Measurements from ENCODE around the gene RELT.

Gene RELT

GRCh38 chr11:73388265-73389133 lies 12.3 kb downstream of the RELT start:
- Histone ChIP-seq H3K27me3 (ENCODE audit: low read depth, low read length) (no peaks in the 10 kb centered on the region), H3K9me3 (ENCODE audit: control insufficient read depth in 1 of 2, low read length in 2 of 2) (no peaks in the 10 kb centered on the region), H3K4me1 (ENCODE audit: control insufficient read depth in 1 of 2, insufficient read depth in 2 of 2, low read length in 2 of 2) (peaks cover 0 to 12% of the 10 kb centered on the region in 2 donors), H3K4me3 (ENCODE audit: low read depth in 1 of 2, low read length in 2 of 2) (no peak overlapping the region), H3K27ac (ENCODE audit: low read length) (no peak overlapping the region), H3K36me3 (ENCODE audit: control insufficient read depth in 1 of 2, insufficient read depth in 2 of 2, low read length in 2 of 2) (no peaks in the 10 kb centered on the region)

DNA sequence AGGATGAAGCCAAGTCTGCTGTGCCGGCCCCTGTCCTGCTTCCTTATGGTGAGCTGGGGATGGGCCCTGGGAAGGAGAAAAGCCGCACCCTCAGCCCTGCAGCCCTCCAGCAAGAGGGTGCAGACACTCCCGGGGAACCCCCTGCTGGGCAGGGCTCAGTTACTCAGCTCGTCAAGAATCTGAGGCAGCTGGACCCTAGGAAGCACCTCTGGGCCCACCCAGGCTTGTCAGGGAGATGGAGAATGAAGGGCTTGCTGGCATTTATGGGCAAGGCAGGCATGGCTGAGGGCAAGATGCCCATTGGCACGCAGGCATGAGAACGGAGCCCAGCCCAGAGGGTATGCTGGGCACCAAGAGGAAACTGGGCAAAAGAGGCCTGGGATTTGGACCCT lies 12.9 kb downstream of the RELT start:
- Histone ChIP-seq H3K27me3 (ENCODE audit: low read depth, low read length) (no peaks in the 10 kb centered on the region), H3K9me3 (ENCODE audit: control insufficient read depth in 1 of 2, low read length in 2 of 2) (no peaks in the 10 kb centered on the region), H3K36me3 (ENCODE audit: control insufficient read depth in 1 of 2, insufficient read depth in 2 of 2, low read length in 2 of 2) (no peaks in the 10 kb centered on the region), H3K27ac (ENCODE audit: low read length) (no peak overlapping the region), H3K4me1 (ENCODE audit: control insufficient read depth in 1 of 2, insufficient read depth in 2 of 2, low read length in 2 of 2) (peaks cover 0 to 6% of the 10 kb centered on the region in 2 donors), H3K4me3 (ENCODE audit: low read depth in 1 of 2, low read length in 2 of 2) (no peak overlapping the region)

- no peaks in the 10 kb centered on the region for H3K36me3 ChIP-seq (ENCODE audit: control insufficient read depth in 1 of 2, insufficient read depth in 2 of 2, low read length in 2 of 2)
- no peaks in the 10 kb centered on the region for H3K9me3 ChIP-seq (ENCODE audit: control insufficient read depth in 1 of 2, low read length in 2 of 2)
- H3K4me1 ChIP-seq (ENCODE audit: control insufficient read depth in 1 of 2, insufficient read depth in 2 of 2, low read length in 2 of 2), result peaks cover 0 to 4% of the 10 kb centered on the region in 2 donors
Observed at GRCh38 chr11:73389916-73390315, 13.7 kb downstream of the RELT start.

GRCh38 chr11:73390601-73391565 lies 14.7 kb downstream of the RELT start:
- H3K36me3 ChIP-seq (ENCODE audit: control insufficient read depth in 1 of 2, insufficient read depth in 2 of 2, low read length in 2 of 2), result no peaks in the 10 kb centered on the region
- H3K4me3 ChIP-seq (ENCODE audit: low read depth in 1 of 2, low read length in 2 of 2), result no peak overlapping the region
- H3K27ac ChIP-seq (ENCODE audit: low read length), result no peak overlapping the region
- H3K27me3 ChIP-seq (ENCODE audit: low read depth, low read length), result no peaks in the 10 kb centered on the region
- H3K4me1 ChIP-seq (ENCODE audit: control insufficient read depth in 1 of 2, insufficient read depth in 2 of 2, low read length in 2 of 2), result peaks cover 0 to 4% of the 10 kb centered on the region in 2 donors
- H3K9me3 ChIP-seq (ENCODE audit: control insufficient read depth in 1 of 2, low read length in 2 of 2), result no peaks in the 10 kb centered on the region

More at GRCh38 chr11:73389916-73390315, 13.7 kb downstream of the RELT start:
- no peak overlapping the region for H3K27ac ChIP-seq (ENCODE audit: low read length)
- no peak overlapping the region for H3K4me3 ChIP-seq (ENCODE audit: low read depth in 1 of 2, low read length in 2 of 2)
- no peaks in the 10 kb centered on the region for H3K27me3 ChIP-seq (ENCODE audit: low read depth, low read length)

- Histone ChIP-seq H3K4me1 (ENCODE audit: control insufficient read depth in 1 of 2, insufficient read depth in 2 of 2, low read length in 2 of 2) (peaks cover 0 to 4% of the 10 kb centered on the region in 2 donors), H3K36me3 (ENCODE audit: control insufficient read depth in 1 of 2, insufficient read depth in 2 of 2, low read length in 2 of 2) (no peaks in the 10 kb centered on the region)
Observed at GRCh38 chr11:73391665-73392064, 15.5 kb downstream of the RELT start.

DNA sequence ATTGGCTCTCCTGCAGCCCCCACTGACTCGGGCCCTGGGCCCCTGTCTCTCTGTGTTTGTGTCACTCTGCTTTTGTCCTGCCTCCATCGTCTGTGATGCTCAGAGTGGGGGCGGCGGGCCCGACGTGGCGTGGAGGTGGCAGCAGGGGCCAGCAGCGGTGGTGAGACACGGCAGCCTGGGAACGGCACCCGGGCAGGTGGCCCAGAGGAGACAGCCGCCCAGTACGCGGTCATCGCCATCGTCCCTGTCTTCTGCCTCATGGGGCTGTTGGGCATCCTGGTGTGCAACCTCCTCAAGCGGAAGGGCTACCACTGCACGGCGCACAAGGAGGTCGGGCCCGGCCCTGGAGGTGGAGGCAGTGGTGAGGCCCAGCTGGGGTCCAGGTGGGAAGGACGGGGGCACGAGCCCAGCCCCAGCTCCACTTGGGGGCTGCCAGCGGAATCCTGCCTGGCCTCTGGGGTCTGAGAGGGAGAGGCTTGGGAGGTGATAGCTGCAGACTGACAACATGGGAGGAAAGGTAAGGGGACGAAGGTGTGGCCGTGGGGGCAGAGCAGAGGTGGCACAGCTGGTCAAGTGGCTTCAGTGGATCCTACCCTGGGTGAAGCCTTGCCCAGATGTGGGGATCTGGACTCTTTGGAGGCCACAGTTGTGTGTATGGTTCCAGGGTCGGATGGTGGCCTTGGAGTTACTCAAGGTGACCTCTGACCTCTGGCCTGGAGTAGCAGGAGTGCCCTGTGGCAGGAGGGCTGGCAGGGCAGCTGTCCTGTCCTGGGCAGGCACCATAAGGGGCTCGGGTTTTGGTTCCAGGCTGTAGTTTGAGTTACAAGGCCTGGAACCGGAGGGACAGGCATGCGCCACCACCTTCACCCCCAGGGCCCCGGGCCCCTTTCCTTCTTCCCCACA lies 16.2 kb downstream of the RELT start:
- Histone ChIP-seq H3K36me3 (ENCODE audit: control insufficient read depth in 1 of 2, insufficient read depth in 2 of 2, low read length in 2 of 2) (no peaks in the 10 kb centered on the region), H3K27ac (ENCODE audit: low read length) (no peak overlapping the region), H3K4me3 (ENCODE audit: low read depth in 1 of 2, low read length in 2 of 2) (no peak overlapping the region), H3K4me1 (ENCODE audit: control insufficient read depth in 1 of 2, insufficient read depth in 2 of 2, low read length in 2 of 2) (peaks cover 0 to 4% of the 10 kb centered on the region in 2 donors), H3K27me3 (ENCODE audit: low read depth, low read length) (no peaks in the 10 kb centered on the region), H3K9me3 (ENCODE audit: control insufficient read depth in 1 of 2, low read length in 2 of 2) (no peaks in the 10 kb centered on the region)

More at GRCh38 chr11:73391665-73392064, 15.5 kb downstream of the RELT start:
- no peaks in the 10 kb centered on the region for H3K27me3 ChIP-seq (ENCODE audit: low read depth, low read length)
- no peak overlapping the region for H3K27ac ChIP-seq (ENCODE audit: low read length)
- H3K9me3 ChIP-seq (ENCODE audit: control insufficient read depth in 1 of 2, low read length in 2 of 2), result no peaks in the 10 kb centered on the region
- no peak overlapping the region for H3K4me3 ChIP-seq (ENCODE audit: low read depth in 1 of 2, low read length in 2 of 2)

- no peaks in the 10 kb centered on the region for H3K36me3 ChIP-seq (ENCODE audit: control insufficient read depth in 1 of 2, insufficient read depth in 2 of 2, low read length in 2 of 2)
- H3K9me3 ChIP-seq (ENCODE audit: control insufficient read depth in 1 of 2, low read length in 2 of 2), result no peaks in the 10 kb centered on the region
- H3K27ac ChIP-seq (ENCODE audit: low read length), result no peak overlapping the region
- no peaks in the 10 kb centered on the region for H3K27me3 ChIP-seq (ENCODE audit: low read depth, low read length)
- H3K4me1 ChIP-seq (ENCODE audit: control insufficient read depth in 1 of 2, insufficient read depth in 2 of 2, low read length in 2 of 2), result peaks cover 0 to 4% of the 10 kb centered on the region in 2 donors
- no peak overlapping the region for H3K4me3 ChIP-seq (ENCODE audit: low read depth in 1 of 2, low read length in 2 of 2)
Observed at GRCh38 chr11:73393011-73393380, 16.8 kb downstream of the RELT start.

DNA sequence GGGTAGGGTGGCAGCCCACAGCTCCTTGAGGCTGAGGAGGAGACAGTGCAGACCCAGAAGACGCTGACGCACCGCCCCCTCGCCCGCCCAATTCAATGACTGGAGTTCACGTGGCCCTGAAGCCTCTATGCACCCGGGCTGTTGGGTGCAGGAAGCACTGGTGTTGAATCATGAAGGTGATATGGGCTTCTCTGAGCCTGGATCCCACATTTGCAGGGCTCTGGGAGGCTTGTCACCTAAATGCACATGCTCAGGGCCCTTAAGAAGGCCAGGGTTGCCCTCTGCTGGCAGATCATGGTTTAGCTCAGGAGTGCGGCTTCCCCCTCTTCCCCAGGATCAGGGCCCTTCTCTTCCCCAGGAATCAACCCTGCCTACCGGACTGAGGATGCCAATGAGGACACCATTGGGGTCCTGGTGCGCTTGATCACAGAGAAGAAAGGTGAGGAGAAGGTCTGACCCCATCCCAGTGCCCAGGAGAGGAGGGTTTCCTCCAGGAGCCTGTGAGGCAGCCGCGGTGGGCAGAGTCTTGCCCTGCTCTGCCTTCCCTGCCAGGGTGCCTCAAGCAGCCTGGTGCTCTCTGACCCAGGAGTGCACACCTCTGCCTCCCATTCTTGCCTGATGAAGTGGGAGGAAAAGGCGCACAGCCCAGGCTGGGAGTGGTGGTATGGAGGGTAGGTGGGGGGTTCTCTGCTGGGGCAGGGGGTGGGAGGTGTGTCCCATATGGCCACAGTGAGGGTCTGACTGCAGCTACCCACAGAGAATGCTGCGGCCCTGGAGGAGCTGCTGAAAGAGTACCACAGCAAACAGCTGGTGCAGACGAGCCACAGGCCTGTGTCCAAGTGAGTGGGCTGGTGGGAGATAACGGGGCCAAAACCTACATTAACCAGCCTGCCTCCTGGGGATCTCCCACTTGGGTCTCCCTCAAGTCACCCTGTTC lies 17.5 kb downstream of the RELT start:
- Histone ChIP-seq H3K4me3 (ENCODE audit: low read depth in 1 of 2, low read length in 2 of 2) (no peak overlapping the region), H3K36me3 (ENCODE audit: control insufficient read depth in 1 of 2, insufficient read depth in 2 of 2, low read length in 2 of 2) (no peaks in the 10 kb centered on the region), H3K27ac (ENCODE audit: low read length) (no peak overlapping the region), H3K27me3 (ENCODE audit: low read depth, low read length) (no peaks in the 10 kb centered on the region), H3K9me3 (ENCODE audit: control insufficient read depth in 1 of 2, low read length in 2 of 2) (no peaks in the 10 kb centered on the region), H3K4me1 (ENCODE audit: control insufficient read depth in 1 of 2, insufficient read depth in 2 of 2, low read length in 2 of 2) (peaks cover 0 to under 1% of the 10 kb centered on the region in 2 donors)

GRCh38 chr11:73394416-73395296 lies 18.5 kb downstream of the RELT start:
- Histone ChIP-seq H3K4me1 (ENCODE audit: control insufficient read depth in 1 of 2, insufficient read depth in 2 of 2, low read length in 2 of 2) (no peaks in the 10 kb centered on the region), H3K27ac (ENCODE audit: low read length) (no peak overlapping the region), H3K27me3 (ENCODE audit: low read depth, low read length) (no peaks in the 10 kb centered on the region), H3K9me3 (ENCODE audit: control insufficient read depth in 1 of 2, low read length in 2 of 2) (no peaks in the 10 kb centered on the region), H3K4me3 (ENCODE audit: low read depth in 1 of 2, low read length in 2 of 2) (no peak overlapping the region), H3K36me3 (ENCODE audit: control insufficient read depth in 1 of 2, insufficient read depth in 2 of 2, low read length in 2 of 2) (no peaks in the 10 kb centered on the region)
